ENCODE measurements around the gene GFPT1. TPM values are rescaled to one million over a fixed set of nuclear protein-coding genes. Genes with fewer than 3 reads are reported as not detected.
A peak's percentile ranks its signal among the peaks of the same experiment; 100 is the strongest.

Gene GFPT1
- total RNA-seq, 1 donor from 2014 or later: 30.3 TPM

DNA sequence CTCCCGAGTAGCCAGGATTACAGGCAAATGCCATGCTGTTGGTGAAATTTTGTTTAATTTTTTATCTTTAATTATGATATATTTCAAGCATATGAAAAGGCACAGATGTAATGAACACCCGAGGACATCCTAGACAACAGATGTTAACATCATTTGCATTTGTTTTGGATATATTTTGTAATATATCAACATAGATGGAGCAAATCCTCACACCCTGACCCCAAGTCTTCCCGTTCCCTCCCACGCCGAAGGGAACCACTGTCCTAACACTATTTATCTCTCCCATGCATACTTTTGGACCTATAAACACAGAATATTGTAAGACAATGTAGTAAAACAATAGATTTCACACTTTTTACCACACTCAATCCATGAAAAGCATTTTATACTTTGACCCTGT, 99.5 kb downstream of the GFPT1 start:
- no peak for DNase-seq

- DNase-seq: no peak
These were observed 101.6 kb downstream of the GFPT1 start for GRCh38 chr2:69285379-69285894.

DNA sequence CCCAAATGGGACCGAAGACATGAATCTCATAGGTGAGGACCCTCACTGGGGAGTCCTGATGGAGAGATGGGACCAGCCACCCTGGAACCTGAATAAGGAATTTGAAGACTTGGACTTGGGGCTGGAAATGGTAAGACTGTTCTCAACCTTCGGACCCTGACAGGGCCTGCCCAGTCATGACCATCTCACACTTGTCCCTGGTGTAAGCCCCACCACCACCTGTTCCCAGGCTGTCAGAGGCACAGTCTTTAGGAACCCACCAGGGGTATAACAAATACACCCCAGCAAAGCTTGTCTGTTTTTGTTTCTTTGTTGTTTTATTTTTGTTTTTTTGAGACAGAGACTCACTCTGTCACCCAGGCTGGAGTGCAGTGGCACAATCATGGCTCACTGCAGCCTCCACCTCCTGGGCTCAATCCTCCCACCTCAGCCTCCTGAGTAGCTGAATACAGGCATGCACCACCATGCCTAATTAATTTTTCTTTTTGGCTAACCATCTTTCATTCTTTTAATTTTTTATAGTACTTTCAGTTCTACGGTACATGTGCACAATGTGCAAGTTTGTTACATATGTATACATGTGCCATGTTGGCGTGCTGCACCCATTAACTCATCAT, 106.1 kb downstream of the GFPT1 start:
- no peak for DNase-seq

GRCh38 chr2:69279931-69280681, 106.9 kb downstream of the GFPT1 start:
- DNase-seq: no peak

GRCh38 chr2:69279211-69279610, 107.8 kb downstream of the GFPT1 start:
- DNase-seq: no peak

DNA sequence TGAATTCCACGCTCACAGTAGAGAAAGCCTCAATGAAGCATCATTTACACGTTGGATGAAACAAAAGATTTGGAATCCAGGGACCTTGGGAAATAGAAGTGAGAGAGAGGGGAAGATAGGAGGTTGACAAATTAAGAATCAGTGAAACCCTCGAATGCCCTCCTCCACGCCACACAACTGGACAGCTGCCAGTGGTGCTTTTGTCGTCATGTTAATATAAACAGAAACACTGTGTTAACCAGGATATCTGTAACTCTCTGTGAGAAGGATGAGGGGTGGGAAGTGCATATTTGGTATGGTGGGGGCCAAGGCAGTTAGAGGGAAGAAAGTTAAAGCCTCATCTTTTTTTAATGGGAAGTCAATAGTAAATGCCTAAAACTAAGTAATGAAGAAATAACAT, 108.7 kb downstream of the GFPT1 start:
- peak; percentile 55 for DNase-seq

DNA sequence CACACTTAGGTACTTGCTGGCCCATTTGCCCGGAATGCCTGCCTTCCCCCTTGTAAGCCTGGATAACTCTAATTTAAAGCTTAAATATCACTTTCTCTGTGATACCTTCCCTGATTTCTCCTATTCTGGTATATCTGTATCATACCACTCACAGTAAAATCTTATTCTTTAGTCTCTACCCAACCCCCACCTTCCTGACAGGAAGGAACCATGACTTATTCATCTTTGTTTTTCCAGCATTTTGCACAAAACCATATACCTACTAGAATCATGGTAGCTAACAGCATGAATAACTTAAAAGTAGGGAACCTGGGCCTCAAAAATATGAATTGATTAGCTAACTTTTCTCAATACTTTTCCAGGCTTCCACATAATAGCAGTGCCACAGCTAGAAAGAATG, 111.5 kb downstream of the GFPT1 start:
- DNase-seq: peak; percentile 65

DNA sequence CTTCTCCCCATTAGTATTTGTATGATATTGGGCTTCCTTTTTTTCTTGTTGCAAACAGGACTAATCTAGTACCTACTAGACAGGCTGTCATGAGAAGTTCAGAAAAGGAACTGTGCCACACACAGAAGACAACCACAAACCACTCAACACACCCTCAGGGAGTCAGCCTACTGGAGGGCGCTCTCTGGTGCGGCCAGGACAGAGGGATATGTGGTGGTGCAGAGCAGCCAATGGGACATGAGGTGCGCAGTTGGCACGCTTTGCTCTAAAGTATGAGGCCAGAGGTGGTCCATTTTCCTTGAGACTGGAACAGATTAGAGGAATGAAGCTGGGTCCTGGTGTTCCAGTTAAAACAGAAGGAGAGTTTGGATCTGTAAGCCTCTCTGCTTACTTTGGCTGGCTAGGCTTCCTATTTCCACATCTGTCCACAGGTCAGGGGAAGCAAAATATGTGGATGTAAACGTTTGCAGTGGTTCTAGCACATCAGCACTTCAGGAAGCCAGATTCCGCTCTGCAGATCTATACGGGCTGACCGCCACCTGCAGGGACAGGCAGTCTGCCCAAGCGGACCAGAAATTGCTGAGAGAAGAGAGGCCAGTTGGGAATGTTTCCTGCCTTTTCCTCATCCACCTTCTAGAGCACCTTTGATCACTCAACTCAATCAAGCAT, 114.1 kb downstream of the GFPT1 start:
- DNase-seq: peak; percentile 51

DNA sequence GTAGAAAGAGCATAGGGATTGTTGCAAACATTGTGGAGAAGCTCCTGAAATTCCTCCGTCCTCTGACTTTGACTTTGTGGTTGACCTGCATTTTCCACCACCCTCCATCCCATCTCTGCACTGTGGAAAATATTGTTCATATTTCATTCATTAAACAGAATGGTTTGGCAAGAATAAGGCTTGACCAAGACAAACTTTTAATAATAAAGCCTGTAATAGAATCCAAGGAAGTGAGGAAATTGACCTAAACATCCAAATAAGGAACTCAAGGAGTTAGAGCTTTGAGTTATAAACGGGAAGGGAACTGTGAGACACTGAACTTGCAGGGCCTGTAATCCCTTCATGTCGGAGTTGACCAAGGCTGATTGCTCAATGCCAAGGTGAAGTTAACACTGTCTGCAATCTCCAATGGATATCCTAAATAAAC, 115.2 kb downstream of the GFPT1 start:
- DNase-seq: peak; percentile 36

Other genes with a start within 250 kb of the GFPT1 start
- gene NFU1, start 50.2 kb upstream of the GFPT1 start, total RNA-seq: 42.6 and 44.9 TPM in 2 replicates

Data from dermis blood vessel endothelial cell (primary cell).